HG03460 (cell line): Measurements from ENCODE around the gene ACAD9.
A peak's percentile ranks its signal among the peaks of the same experiment; 100 is the strongest.
"Not testable (repeated sequence)": the region's sequence is repeated elsewhere in the genome, so short reads cannot be mapped to it uniquely, and the experiment has no call there.

Experiments
- ATAC-seq: cut with Tn5 transposase; IDR thresholded peaks from one replicate; pipeline ENCODE4 v1.9.1; 2021; ENCODE audit not compliant: unreplicated experiment

ACAD9 gene

GRCh38 chr3:128859630-128860029 lies 19.8 kb upstream of the ACAD9 start:
- no peak for ATAC-seq

GRCh38 chr3:128861491-128861890 lies 17.9 kb upstream of the ACAD9 start:
- no peak for ATAC-seq

GRCh38 chr3:128863560-128863959 lies 15.9 kb upstream of the ACAD9 start:
- ATAC-seq: no peak

- no peak for ATAC-seq
Measured at GRCh38 chr3:128864351-128864811, 15.0 kb upstream of the ACAD9 start.

- ATAC-seq: not testable (repeated sequence)
Measured at GRCh38 chr3:128864849-128865804, 14.3 kb upstream of the ACAD9 start.

GRCh38 chr3:128867200-128868125 lies 12.0 kb upstream of the ACAD9 start:
- ATAC-seq: no peak

GRCh38 chr3:128870347-128870746 lies 9.1 kb upstream of the ACAD9 start:
- ATAC-seq: no peak

- ATAC-seq: no peak
Measured at GRCh38 chr3:128872282-128872681, 7.1 kb upstream of the ACAD9 start.

GRCh38 chr3:128872744-128873143 lies 6.7 kb upstream of the ACAD9 start:
- ATAC-seq: no peak

GRCh38 chr3:128873244-128874022 lies 6.0 kb upstream of the ACAD9 start:
- no peak for ATAC-seq

- ATAC-seq: no peak
Measured at GRCh38 chr3:128874481-128875180, 4.8 kb upstream of the ACAD9 start.

- no peak for ATAC-seq
Measured at GRCh38 chr3:128875556-128876120, 3.8 kb upstream of the ACAD9 start.

GRCh38 chr3:128878011-128878457 lies 1.4 kb upstream of the ACAD9 start:
- ATAC-seq: no peak

- ATAC-seq: peak; percentile 15
Measured at GRCh38 chr3:128878556-128879124, 780 bp upstream of the ACAD9 start.

- ATAC-seq: no peak
Measured at GRCh38 chr3:128879991-128880390, 571 bp downstream of the ACAD9 start.

GRCh38 chr3:128880455-128880854 lies 1.0 kb downstream of the ACAD9 start:
- ATAC-seq: not testable (repeated sequence)

- no peak for ATAC-seq
Measured at GRCh38 chr3:128881576-128881975, 2.2 kb downstream of the ACAD9 start.

- no peak for ATAC-seq
Measured at GRCh38 chr3:128882719-128883118, 3.3 kb downstream of the ACAD9 start.

GRCh38 chr3:128884992-128885391 lies 5.6 kb downstream of the ACAD9 start:
- ATAC-seq: no peak
